PC-9 (cell line): ENCODE data around the gene NAT9.

Experiments used
- CTCF ChIP-seq: fragments of 200-600 bp; sonication (generic); conservative IDR thresholded peaks from 2 replicates; pipeline ENCODE4 v1.6.1; 2017; ENCODE audit warnings: mixed run types, antibody characterized with exemption, mild to moderate bottlenecking, moderate library complexity
- EZH2 ChIP-seq: fragments of 200-600 bp; sonication (generic); IDR thresholded peaks from 2 replicates; pipeline ENCODE4 v1.8.0; 2017; ENCODE audit warnings: antibody characterized with exemption, low read depth

GRCh38 chr17:74784125-74784810 is 8.1 kb upstream of the NAT9 start:
- TF ChIP-seq CTCF (no peak), EZH2 (no peak)
